Mesendoderm (in vitro differentiated cells): ENCODE measurements around the gene SH3BP4.
A peak's percentile ranks its signal among the peaks of the same experiment; 100 is the strongest.

Experiments
- DNase-seq: peaks from one replicate; pipeline ENCODE4 v3.0.0; 2013
- H2AK5ac ChIP-seq: 2 replicates; pipeline ENCODE4 v1.6.1; 2013; ENCODE audit warnings: low read length, inconsistent platforms
- H2BK120ac ChIP-seq: 2 replicates; pipeline ENCODE4 v1.6.1; 2013; ENCODE audit warnings: low read depth, mild to moderate bottlenecking, low read length, moderate library complexity, mixed read lengths
- H2BK15ac ChIP-seq: replicated peaks from 2 replicates; pipeline ENCODE4 v1.6.1; 2013; ENCODE audit warnings: low read depth, mild to moderate bottlenecking, moderate library complexity
- H2BK5ac ChIP-seq: 2 replicates; pipeline ENCODE4 v1.6.1; 2013; ENCODE audit warnings: low read length, inconsistent platforms
- H3K18ac ChIP-seq: 2 replicates; pipeline ENCODE4 v1.6.1; 2013; ENCODE audit warnings: mild to moderate bottlenecking, low read length, mixed read lengths
- H3K23ac ChIP-seq: one replicate; pipeline ENCODE4 v1.6.1; 2013; ENCODE audit warnings: low read length
- H3K27ac ChIP-seq: 2 replicates; pipeline ENCODE4 v1.5.1; 2013; ENCODE audit warnings: low read depth, mild to moderate bottlenecking, inconsistent platforms, low read length, moderate library complexity
- H3K27me3 ChIP-seq: 2 replicates; pipeline ENCODE4 v1.6.1; 2013; ENCODE audit warnings: low read length, control low read depth, mild to moderate bottlenecking, inconsistent platforms; ENCODE audit not compliant: insufficient read depth, poor library complexity
- H3K36me3 ChIP-seq: 2 replicates; pipeline ENCODE4 v1.6.1; 2013; ENCODE audit warnings: low read length, inconsistent platforms; ENCODE audit not compliant: control insufficient read depth, insufficient read depth
- H3K4ac ChIP-seq: one replicate; pipeline ENCODE4 v1.6.1; 2013; ENCODE audit warnings: low read depth, mild to moderate bottlenecking, low read length, moderate library complexity
- H3K4me1 ChIP-seq: 2 replicates; pipeline ENCODE4 v1.6.1; 2013; ENCODE audit warnings: low read depth, low read length, inconsistent platforms; ENCODE audit not compliant: control insufficient read depth
- H3K4me2 ChIP-seq: 2 replicates; pipeline ENCODE4 v1.6.1; 2013; ENCODE audit warnings: low read length
- H3K4me3 ChIP-seq: 2 replicates; pipeline ENCODE4 v1.5.1; 2013; ENCODE audit warnings: mild to moderate bottlenecking, low read length
- H3K56ac ChIP-seq: one replicate; pipeline ENCODE4 v1.6.1; 2013; ENCODE audit warnings: low read length
- H3K79me1 ChIP-seq: 2 replicates; pipeline ENCODE4 v1.6.1; 2013; ENCODE audit warnings: low read length, inconsistent platforms
- H3K79me2 ChIP-seq: 2 replicates; pipeline ENCODE4 v1.6.1; 2013; ENCODE audit warnings: mild to moderate bottlenecking, low read length; ENCODE audit not compliant: control insufficient read depth, insufficient read depth
- H3K9ac ChIP-seq: 2 replicates; pipeline ENCODE4 v1.6.1; 2013; ENCODE audit warnings: low read length, inconsistent platforms
- H4K5ac ChIP-seq: one replicate; pipeline ENCODE4 v1.6.1; 2013; ENCODE audit warnings: low read length
- H4K8ac ChIP-seq: one replicate; pipeline ENCODE4 v1.6.1; 2013; ENCODE audit warnings: low read depth, mild to moderate bottlenecking, control low read depth, low read length, moderate library complexity
- WGBS: extraction: QIAGEN DNeasy Blood & Tissue Kit; methylation state at CpG from one replicate; pipeline ENCODE4 v1.1.7; 2013; ENCODE audit warnings: low lambda C conversion rate, missing lambda C conversion rate; ENCODE audit not compliant: insufficient coverage; ENCODE audit errors: extremely low coverage; 5-methylcytosine and 5-hydroxymethylcytosine counted together

Gene SH3BP4

GRCh38 chr2:234994438-234995321 is 42.9 kb downstream of the SH3BP4 start:
- Histone ChIP-seq H2BK120ac (no peak overlapping the region), H3K4me1 (peaks cover 18% of the 10 kb centered on the region), H3K18ac (peak overlapping the region; percentile 3), H3K36me3 (no peaks in the 10 kb centered on the region), H2BK15ac (no peak overlapping the region), H3K56ac (peak overlapping the region; percentile 63), H3K4me2 (no peak overlapping the region), H2AK5ac (no peak overlapping the region), H3K79me2 (peaks cover 56% of the 10 kb centered on the region), H2BK5ac (peak overlapping the region; percentile 43), H3K4me3 (no peak overlapping the region), H3K4ac (no peak overlapping the region), H3K23ac (peak overlapping the region; percentile 51), H3K27ac (peak overlapping the region; percentile 58), H4K8ac (no peak overlapping the region), H3K9ac (no peak overlapping the region), H3K79me1 (peaks cover 47% of the 10 kb centered on the region), H4K5ac (no peak overlapping the region), H3K27me3 (no peaks in the 10 kb centered on the region)
- peak; percentile 56 for DNase-seq
- WGBS: no CpG with 5 or more reads among the region's 29 CpGs

GRCh38 chr2:234995332-234996068 is 43.7 kb downstream of the SH3BP4 start:
- H2BK5ac ChIP-seq: peak overlapping the region; percentile 10
- peak overlapping the region; percentile 51 for H3K56ac ChIP-seq
- peak overlapping the region; percentile 7 for H2AK5ac ChIP-seq
- peaks cover 43% of the 10 kb centered on the region for H3K79me1 ChIP-seq
- no peak overlapping the region for H3K4me2 ChIP-seq
- H4K5ac ChIP-seq: no peak overlapping the region
- peaks cover 24% of the 10 kb centered on the region for H3K4me1 ChIP-seq
- no peak overlapping the region for H2BK15ac ChIP-seq
- H3K79me2 ChIP-seq: peaks cover 51% of the 10 kb centered on the region
- no peak overlapping the region for H4K8ac ChIP-seq
- no peak overlapping the region for H3K4me3 ChIP-seq
- H3K36me3 ChIP-seq: no peaks in the 10 kb centered on the region
- DNase-seq: no peak
- H3K27me3 ChIP-seq: no peaks in the 10 kb centered on the region
- no peak overlapping the region for H2BK120ac ChIP-seq
- WGBS: no CpG with 5 or more reads among the region's 24 CpGs
- peak overlapping the region; percentile 3 for H3K18ac ChIP-seq
- peak overlapping the region; percentile 58 for H3K27ac ChIP-seq
- H3K4ac ChIP-seq: peak overlapping the region; percentile 90
- peak overlapping the region; percentile 51 for H3K23ac ChIP-seq
- H3K9ac ChIP-seq: peak overlapping the region; percentile 18

GRCh38 chr2:234996069-234996940 is 44.5 kb downstream of the SH3BP4 start:
- Histone ChIP-seq H3K4me1 (peaks cover 28% of the 10 kb centered on the region), H3K36me3 (no peaks in the 10 kb centered on the region), H2BK120ac (no peak overlapping the region)

GRCh38 chr2:234996941-234997270 is 45.1 kb downstream of the SH3BP4 start:
- H3K27ac ChIP-seq: peak overlapping the region; percentile 27

More at GRCh38 chr2:234996069-234996940, 44.5 kb downstream of the SH3BP4 start:
- no peak overlapping the region for H2BK15ac ChIP-seq
- peak; percentile 98 for DNase-seq
- no peaks in the 10 kb centered on the region for H3K27me3 ChIP-seq
- peak overlapping the region; percentile 34 for H3K18ac ChIP-seq
- peaks cover 44% of the 10 kb centered on the region for H3K79me1 ChIP-seq
- H3K4ac ChIP-seq: peak overlapping the region; percentile 90
- peak overlapping the region; percentile 58 for H3K27ac ChIP-seq
- H3K23ac ChIP-seq: no peak overlapping the region
- H3K56ac ChIP-seq: peak overlapping the region; percentile 54
- H3K4me3 ChIP-seq: no peak overlapping the region
- WGBS: no CpG with 5 or more reads among the region's 18 CpGs
- H3K79me2 ChIP-seq: peaks cover 44% of the 10 kb centered on the region
- peak overlapping the region; percentile 18 for H3K9ac ChIP-seq
- H4K5ac ChIP-seq: no peak overlapping the region
- no peak overlapping the region for H3K4me2 ChIP-seq
- no peak overlapping the region for H2BK5ac ChIP-seq
- no peak overlapping the region for H2AK5ac ChIP-seq
- H4K8ac ChIP-seq: no peak overlapping the region

DNA sequence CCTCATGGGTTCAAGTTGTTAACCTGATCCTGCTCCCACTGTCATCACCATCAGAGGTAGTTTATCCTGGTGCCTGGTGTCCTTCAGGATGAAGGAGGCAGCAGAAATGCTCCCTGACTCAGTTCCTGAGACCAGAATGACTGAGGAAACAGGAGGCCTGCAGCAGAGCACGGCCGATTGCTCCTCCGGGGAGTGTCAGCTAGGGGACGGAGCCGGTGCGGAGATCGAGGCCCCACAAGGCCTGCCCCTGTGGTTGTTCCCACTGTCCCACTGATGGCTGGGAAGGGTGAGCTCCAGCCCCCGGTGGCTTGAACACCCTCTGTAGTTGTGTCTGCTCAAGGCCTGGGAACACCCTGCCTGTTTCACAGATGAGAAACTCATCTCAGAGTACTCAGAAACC is 45.6 kb downstream of the SH3BP4 start:
- H3K27ac ChIP-seq: no peak overlapping the region

More at GRCh38 chr2:234996941-234997270, 45.1 kb downstream of the SH3BP4 start:
- Histone ChIP-seq H3K4me2 (no peak overlapping the region), H4K8ac (no peak overlapping the region), H3K4me1 (peaks cover 31% of the 10 kb centered on the region), H3K79me2 (peaks cover 38% of the 10 kb centered on the region), H3K4ac (peak overlapping the region; percentile 59), H2BK120ac (no peak overlapping the region), H3K4me3 (no peak overlapping the region), H2BK15ac (no peak overlapping the region), H2BK5ac (no peak overlapping the region), H3K79me1 (peaks cover 40% of the 10 kb centered on the region), H3K18ac (peak overlapping the region; percentile 34), H3K23ac (no peak overlapping the region), H3K36me3 (no peaks in the 10 kb centered on the region), H3K9ac (no peak overlapping the region), H3K27me3 (no peaks in the 10 kb centered on the region), H2AK5ac (no peak overlapping the region), H4K5ac (no peak overlapping the region), H3K56ac (peak overlapping the region; percentile 54)
- WGBS: no CpG with 5 or more reads among the region's 13 CpGs
- no peak for DNase-seq

More for the DNA sequence above, 45.6 kb downstream of the SH3BP4 start:
- Histone ChIP-seq H3K27me3 (no peaks in the 10 kb centered on the region), H3K4me2 (no peak overlapping the region), H3K56ac (peak overlapping the region; percentile 50), H3K4ac (no peak overlapping the region), H2BK120ac (no peak overlapping the region), H2AK5ac (no peak overlapping the region), H3K4me1 (peaks cover 34% of the 10 kb centered on the region), H3K18ac (peak overlapping the region; percentile 34), H3K79me2 (peaks cover 36% of the 10 kb centered on the region), H2BK15ac (no peak overlapping the region), H3K9ac (peak overlapping the region; percentile 9), H2BK5ac (no peak overlapping the region), H3K36me3 (no peaks in the 10 kb centered on the region), H4K8ac (no peak overlapping the region), H4K5ac (no peak overlapping the region), H3K79me1 (peaks cover 40% of the 10 kb centered on the region), H3K4me3 (no peak overlapping the region), H3K23ac (no peak overlapping the region)
- DNase-seq: no peak
- no CpG with 5 or more reads among the region's 8 CpGs for WGBS
